Stomach (tissue), 4 donors: ENCODE results near the gene ADGRG1.

Source experiments
- CTCF ChIP-seq, 7 experiments: fragments of 450-650 bp in 4 of 7; fragments of 200-600 bp in 3 of 7; sonication (generic) in 3 of 7; IDR thresholded peaks; one replicate each; pipeline ENCODE4 v1.5.1; 2016 to 2019; ENCODE audit warnings: antibody characterized with exemption in 7 of 7, control low read depth in 2 of 7, mild to moderate bottlenecking in 1 of 7
- EP300 ChIP-seq: sonication (generic); formaldehyde crosslinking; IDR thresholded peaks from one replicate; pipeline ENCODE4 v1.6.1; 2017; ENCODE audit warnings: antibody characterized with exemption
- POLR2A ChIP-seq, 4 donors: fragments of 450-650 bp; IDR thresholded peaks; one replicate each; pipeline ENCODE4 v1.6.1; 2016; ENCODE audit warnings: antibody characterized with exemption in 4 of 4, control low read depth in 2 of 4, mild to moderate bottlenecking in 1 of 4, moderate library complexity in 1 of 4
- POLR2AphosphoS5 ChIP-seq, 3 donors: sonication (generic); formaldehyde crosslinking; IDR thresholded peaks; one replicate each; pipeline ENCODE4 v1.6.1; 2016; ENCODE audit warnings: antibody characterized with exemption in 3 of 3

GRCh38 chr16:57579361-57579665, 49.1 kb upstream of the ADGRG1 start:
- TF ChIP-seq EP300: no peak
- no peak for TF ChIP-seq POLR2A (IDR thresholded peaks at IDR 0.05)
- TF ChIP-seq CTCF (IDR thresholded peaks at IDR 0.05): no peak
- TF ChIP-seq POLR2AphosphoS5 (IDR thresholded peaks at IDR 0.05): no peak
